IMR-90 (cell line): ENCODE results near the gene YJEFN3. TPM values are rescaled to one million over a fixed set of nuclear protein-coding genes. Genes with fewer than 3 reads are reported as not detected.

ENCODE experiments used
- ATAC-seq: fragments of 200-7000 bp; cut with Tn5 transposase; 2 replicates; pipeline ENCODE4 v1.9.1; 2020; ENCODE audit warnings: low read depth, mild to moderate bottlenecking, moderate library complexity
- BruUV-seq: library from RNA; stranded (reverse); fragments of 400-500 nt; replicated peaks from 2 replicates; lab custom pipeline; 2021; lab: Mats Ljungman, UMichigan
- CTCF ChIA-PET: fragments of 300-600 bp; formaldehyde crosslinking; extraction: SDS; loops from one replicate; lab custom pipeline; 2021; ENCODE audit warnings: antibody characterized with exemption; lab: Yijun Ruan, JAX
- POLR2A ChIA-PET: fragments of 300-600 bp; sonication (Branson Sonifier 250); formaldehyde crosslinking; loops from one replicate; lab custom pipeline; 2022; ENCODE audit warnings: antibody characterized with exemption; ENCODE audit not compliant: unreplicated experiment; lab: Charles Lee
- DNase-seq: peaks from one replicate; pipeline ENCODE4 v3.0.0; 2013
- H2AFZ ChIP-seq: replicated peaks from 2 replicates; pipeline ENCODE3; 2013; ENCODE audit warnings: low read length, mild to moderate bottlenecking; ENCODE audit not compliant: poor library complexity
- H2AK5ac ChIP-seq: 2 replicates; pipeline ENCODE4 v1.6.1; 2013; ENCODE audit warnings: low read depth, low read length, inconsistent platforms
- H2AK9ac ChIP-seq: replicated peaks from 2 replicates; pipeline ENCODE3; 2013; ENCODE audit warnings: mild to moderate bottlenecking, low read depth, low read length, moderate library complexity; ENCODE audit not compliant: poor library complexity
- H2BK120ac ChIP-seq: 2 replicates; pipeline ENCODE4 v1.6.1; 2013; ENCODE audit warnings: low read depth, low read length, inconsistent platforms
- H2BK15ac ChIP-seq: 3 replicates; pipeline ENCODE4 v1.6.1; 2013; ENCODE audit warnings: low read depth, low read length, inconsistent platforms
- H2BK20ac ChIP-seq: 2 replicates; pipeline ENCODE4 v1.6.1; 2013; ENCODE audit warnings: low read depth, mild to moderate bottlenecking, inconsistent platforms, low read length, moderate library complexity
- H2BK5ac ChIP-seq: 2 replicates; pipeline ENCODE4 v1.6.1; 2013; ENCODE audit warnings: mild to moderate bottlenecking, low read depth, low read length, inconsistent platforms; ENCODE audit not compliant: poor library complexity, severe bottlenecking
- H3K14ac ChIP-seq: replicated peaks from 2 replicates; pipeline ENCODE4 v1.6.1; 2013; ENCODE audit warnings: low read depth, low read length, inconsistent platforms
- H3K18ac ChIP-seq: 2 replicates; pipeline ENCODE4 v1.6.1; 2013; ENCODE audit warnings: low read depth, low read length, control low read depth
- H3K23ac ChIP-seq: 2 replicates; pipeline ENCODE4 v1.6.1; 2013; ENCODE audit warnings: low read depth, low read length, inconsistent platforms
- H3K27ac ChIP-seq: 2 replicates; pipeline ENCODE4 v1.5.1; 2013; ENCODE audit warnings: mild to moderate bottlenecking, control low read depth, low read length; ENCODE audit not compliant: insufficient read depth
- H3K27me3 ChIP-seq: 2 replicates; pipeline ENCODE4 v1.6.1; 2013; ENCODE audit warnings: low read length; ENCODE audit not compliant: control insufficient read depth, insufficient read depth
- H3K36me3 ChIP-seq: 2 replicates; pipeline ENCODE4 v1.6.1; 2013; ENCODE audit warnings: low read length, mixed read lengths; ENCODE audit not compliant: control insufficient read depth, insufficient read depth
- H3K4ac ChIP-seq: 2 replicates; pipeline ENCODE4 v1.6.1; 2013; ENCODE audit warnings: low read depth, low read length, inconsistent platforms
- H3K4me1 ChIP-seq: 2 replicates; pipeline ENCODE4 v1.6.1; 2013; ENCODE audit warnings: low read length, mixed read lengths; ENCODE audit not compliant: control insufficient read depth, insufficient read depth
- H3K4me2 ChIP-seq: 2 replicates; pipeline ENCODE4 v1.6.1; 2013; ENCODE audit warnings: low read depth, mild to moderate bottlenecking, control low read depth, low read length, moderate library complexity
- H3K4me3 ChIP-seq: 2 replicates; pipeline ENCODE4 v1.5.1; 2013; ENCODE audit warnings: low read depth, mild to moderate bottlenecking, control low read depth, low read length, moderate library complexity; ENCODE audit not compliant: insufficient read depth
- H3K56ac ChIP-seq: 2 replicates; pipeline ENCODE4 v1.6.1; 2013; ENCODE audit warnings: low read length, inconsistent platforms; ENCODE audit not compliant: insufficient read depth; ENCODE audit errors: extremely low read depth
- H3K79me1 ChIP-seq, 2 experiments: 2 replicates each; pipeline ENCODE4 v1.6.1; 2013; ENCODE audit warnings: low read length in 2 of 2, inconsistent platforms in 1 of 2, low read depth in 1 of 2
- H3K9ac ChIP-seq: 2 replicates; pipeline ENCODE4 v1.6.1; 2013; ENCODE audit warnings: low read depth, low read length, control low read depth
- H3K9me1 ChIP-seq: 2 replicates; pipeline ENCODE4 v1.6.1; 2013; ENCODE audit warnings: low read length, inconsistent platforms; ENCODE audit not compliant: insufficient read depth
- H3K9me3 ChIP-seq: 2 replicates; pipeline ENCODE4 v1.6.1; 2013; ENCODE audit warnings: low read length; ENCODE audit not compliant: control insufficient read depth, insufficient read depth
- H4K20me1 ChIP-seq: 2 replicates; pipeline ENCODE4 v1.6.1; 2013; ENCODE audit warnings: low read length, inconsistent platforms; ENCODE audit not compliant: insufficient read depth
- H4K5ac ChIP-seq: 2 replicates; pipeline ENCODE4 v1.6.1; 2013; ENCODE audit warnings: mild to moderate bottlenecking, low read depth, low read length, control low read depth
- H4K8ac ChIP-seq, 2 experiments: 2 replicates each; pipeline ENCODE4 v1.6.1; 2013; ENCODE audit warnings: low read depth in 2 of 2, low read length in 2 of 2, control low read depth in 1 of 2, inconsistent platforms in 1 of 2
- H4K91ac ChIP-seq: 2 replicates; pipeline ENCODE4 v1.6.1; 2013; ENCODE audit warnings: low read depth, low read length, inconsistent platforms; ENCODE audit not compliant: insufficient read depth
- FOS ChIP-seq: fragments of 150-350 bp; IDR thresholded peaks from 2 replicates; pipeline ENCODE4 v1.6.1; 2016; ENCODE audit warnings: low read depth, low read length
- MAZ ChIP-seq: IDR thresholded peaks from 2 replicates; pipeline ENCODE4 v1.6.1; 2012; ENCODE audit warnings: low read depth, mild to moderate bottlenecking, low read length, improper control_type of control experiment, moderate library complexity, borderline replicate concordance
- RAD21 ChIP-seq: IDR thresholded peaks from 2 replicates; pipeline ENCODE4 v1.6.1; 2012; ENCODE audit warnings: low read length, improper control_type of control experiment
- SMC3 ChIP-seq: fragments of 150-350 bp; IDR thresholded peaks from 2 replicates; pipeline ENCODE4 v1.6.1; 2016; ENCODE audit warnings: low read depth, mild to moderate bottlenecking, antibody characterized with exemption, low read length, moderate library complexity
- WGBS, 2 experiments: methylation state at CpG; one replicate each; pipeline versions ENCODE4 v1.1.5 to v1.1.7; 2013; ENCODE audit warnings: missing lambda C conversion rate in 2 of 2; ENCODE audit not compliant: insufficient read length in 1 of 2; ENCODE audit errors: extremely low coverage in 2 of 2; 5-methylcytosine and 5-hydroxymethylcytosine counted together
- dilution Hi-C: fragments of 300-500 bp; cut with HindIII; formaldehyde crosslinking; loops from one replicate; pipeline ENCODE4 v1.14.3; 2018; ENCODE audit warnings: low sequenced_read_pairs; ENCODE audit not compliant: unreplicated experiment
- in situ Hi-C: fragments of 300-500 bp; cut with MboI; formaldehyde crosslinking; loops from 3 replicates; pipeline ENCODE4 v1.14.3; 2019; ENCODE audit warnings: low sequenced_read_pairs, inconsistent platforms, mixed read lengths
- intact Hi-C: fragments of 100-400 bp; cut with micrococcal nuclease; formaldehyde crosslinking; loops from 2 replicates; pipeline ENCODE4 v1.10.0; 2022
- polyA plus RNA-seq, 3 experiments: library from polyadenylated mRNA; depleted of rRNA; stranded (reverse); fragments of >200 nt; gene quantifications; 2 replicates each; pipeline ENCODE4 v1.2.3, GENCODE V29; 2012; ENCODE audit warnings: low replicate concordance in 1 of 3
- total RNA-seq: library from RNA; depleted of rRNA; stranded (reverse); fragments of >200 nt; gene quantifications from 2 replicates; pipeline ENCODE4 v1.2.3, GENCODE V29; 2012

Gene YJEFN3
- total and polyA plus RNA-seq, 2 of the 4 experiments (the other 2 are of a cell fraction), result 0.72 to 4.0 TPM

DNA sequence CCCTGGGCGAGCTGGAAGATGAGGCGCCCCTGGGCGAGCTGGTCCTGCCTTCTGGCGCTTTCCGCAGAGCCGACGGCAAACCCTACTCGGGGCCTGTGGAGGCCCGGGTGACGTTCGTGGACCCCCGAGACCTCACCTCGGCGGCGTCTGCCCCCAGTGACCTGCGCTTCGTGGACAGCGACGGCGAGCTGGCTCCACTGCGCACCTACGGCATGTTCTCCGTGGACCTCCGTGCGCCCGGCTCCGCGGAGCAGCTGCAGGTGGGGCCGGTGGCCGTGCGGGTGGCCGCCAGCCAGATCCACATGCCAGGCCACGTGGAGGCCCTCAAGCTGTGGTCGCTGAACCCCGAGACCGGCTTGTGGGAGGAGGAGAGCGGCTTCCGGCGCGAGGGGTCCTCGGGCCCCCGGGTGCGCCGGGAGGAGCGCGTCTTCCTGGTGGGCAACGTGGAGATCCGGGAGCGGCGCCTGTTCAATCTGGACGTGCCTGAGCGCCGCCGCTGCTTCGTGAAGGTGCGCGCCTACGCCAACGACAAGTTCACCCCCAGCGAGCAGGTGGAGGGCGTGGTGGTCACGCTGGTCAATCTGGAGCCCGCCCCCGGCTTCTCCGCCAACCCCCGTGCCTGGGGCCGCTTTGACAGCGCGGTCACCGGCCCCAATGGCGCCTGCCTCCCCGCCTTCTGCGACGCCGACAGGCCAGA lies 15.7 kb downstream of the YJEFN3 start (continued):
- TF ChIP-seq RAD21, result no peak

DNA sequence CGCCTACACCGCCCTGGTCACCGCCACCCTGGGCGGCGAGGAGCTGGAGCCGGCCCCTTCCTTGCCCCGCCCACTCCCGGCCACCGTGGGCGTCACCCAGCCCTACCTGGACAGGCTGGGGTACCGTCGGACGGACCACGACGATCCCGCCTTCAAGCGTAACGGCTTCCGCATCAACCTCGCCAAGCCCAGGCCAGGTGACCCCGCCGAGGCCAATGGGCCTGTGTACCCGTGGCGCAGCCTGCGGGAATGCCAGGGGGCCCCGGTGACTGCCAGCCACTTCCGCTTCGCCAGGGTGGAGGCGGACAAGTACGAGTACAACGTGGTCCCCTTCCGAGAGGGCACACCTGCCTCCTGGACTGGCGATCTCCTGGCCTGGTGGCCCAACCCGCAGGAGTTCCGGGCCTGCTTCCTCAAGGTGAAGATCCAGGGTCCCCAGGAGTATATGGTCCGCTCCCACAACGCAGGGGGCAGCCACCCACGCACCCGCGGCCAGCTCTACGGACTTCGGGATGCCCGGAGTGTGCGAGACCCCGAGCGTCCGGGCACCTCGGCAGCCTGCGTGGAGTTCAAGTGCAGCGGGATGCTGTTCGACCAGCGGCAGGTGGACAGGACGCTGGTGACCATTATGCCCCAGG lies 16.4 kb downstream of the YJEFN3 start:
- H3K27me3 ChIP-seq, result peaks cover 19% of the 10 kb centered on the region; the same call in 1 of the 2 replicates
- H2BK5ac ChIP-seq, result no peak overlapping the region
- H3K4ac ChIP-seq, result no peak overlapping the region
- H3K9me3 ChIP-seq, result no peaks in the 10 kb centered on the region; the same call in 1 of the 2 replicates
- no peak overlapping the region for H4K5ac ChIP-seq
- no peak overlapping the region for H3K14ac ChIP-seq
- in situ Hi-C loops, result loop anchor here (25.0 kb wide), 1 partner anchor 417 kb away; no protein-coding TSS in a partner anchor
- H2BK20ac ChIP-seq, result no peak overlapping the region
- no peaks in the 10 kb centered on the region for H3K36me3 ChIP-seq
- no peaks in the 10 kb centered on the region; the same call in 1 of the 2 replicates for H4K20me1 ChIP-seq
- no peaks in the 10 kb centered on the region for H3K4me1 ChIP-seq
- H2AK9ac ChIP-seq, result no peak overlapping the region
- H2AFZ ChIP-seq, result no peak overlapping the region
- H3K27ac ChIP-seq, result no peak overlapping the region
- intact Hi-C loops, result no loop called here
- H3K4me3 ChIP-seq, result no peak overlapping the region
- no peak overlapping the region for H3K9ac ChIP-seq
- dilution Hi-C loops, result no loop called here
- no peak overlapping the region for H3K23ac ChIP-seq
- 90% methylated on average over 45 of the region's 53 CpGs; no CpG with 5 or more reads in 1 of the 2 experiments for WGBS, 2 experiments
- H3K18ac ChIP-seq, result no peak overlapping the region
- no TSS peak for BruUV-seq
- no peak overlapping the region for H3K4me2 ChIP-seq
- DNase-seq (no peak), ATAC-seq (no peak)
- no peak overlapping the region for H2AK5ac ChIP-seq
- no peaks in the 10 kb centered on the region for H3K9me1 ChIP-seq
- ChIA-PET CTCF (interaction anchor here (1.0 kb wide), 1 partner anchor 9 kb away, joined by 4 read pairs; no protein-coding TSS in a partner anchor), POLR2A (no interaction called here)
- no peaks in the 10 kb centered on the region for H3K79me1 ChIP-seq
- no peak overlapping the region for H2BK15ac ChIP-seq
- H2BK120ac ChIP-seq, result no peak overlapping the region
- H3K56ac ChIP-seq, result no peak overlapping the region
- TF ChIP-seq FOS (no peak), MAZ (no peak), SMC3 (no peak)
- H4K8ac ChIP-seq, result no peak overlapping the region
- H4K91ac ChIP-seq, result no peak overlapping the region
